Thymus (tissue), 11 donors: Measurements from ENCODE around the gene BDP1. TPM values are rescaled to one million over a fixed set of nuclear protein-coding genes. Genes with fewer than 3 reads are reported as not detected.
A peak's percentile ranks its signal among the peaks of the same experiment; 100 is the strongest.
"Not testable (repeated sequence)": the region's sequence is repeated elsewhere in the genome, so short reads cannot be mapped to it uniquely, and the experiment has no call there.

Experiments used
- DNase-seq, 9 donors: peaks; one replicate each; pipeline ENCODE4 v3.0.0-alpha.2; 2013; ENCODE audit warnings: low spot score in 9 of 9, low read depth in 6 of 9, missing footprints in 1 of 9
- H3K27ac ChIP-seq, 2 donors: one replicate each; pipeline ENCODE4 v1.5.1; 2013; ENCODE audit warnings: control low read depth in 1 of 2, low read depth in 1 of 2, low read length in 1 of 2, mild to moderate bottlenecking in 1 of 2, moderate library complexity in 1 of 2
- H3K27me3 ChIP-seq, 2 donors: one replicate each; pipeline ENCODE4 v1.5.1; 2013; ENCODE audit warnings: low read length in 1 of 2; ENCODE audit not compliant: control insufficient read depth in 2 of 2, insufficient read depth in 1 of 2
- H3K36me3 ChIP-seq, 2 donors: one replicate each; pipeline ENCODE4 v1.5.1; 2013; ENCODE audit warnings: low read length in 1 of 2, mild to moderate bottlenecking in 1 of 2, moderate library complexity in 1 of 2; ENCODE audit not compliant: control insufficient read depth in 2 of 2, insufficient read depth in 2 of 2
- H3K4me1 ChIP-seq, 2 donors: one replicate each; pipeline ENCODE4 v1.5.1; 2013; ENCODE audit warnings: low read length in 2 of 2; ENCODE audit not compliant: control insufficient read depth in 2 of 2, insufficient read depth in 2 of 2
- H3K4me3 ChIP-seq, 2 donors: one replicate each; pipeline ENCODE4 v1.5.1; 2013; ENCODE audit warnings: low read length in 2 of 2, control low read depth in 1 of 2, mild to moderate bottlenecking in 1 of 2
- H3K9me3 ChIP-seq, 2 donors: one replicate each; pipeline ENCODE4 v1.5.1; 2013; ENCODE audit warnings: low read length in 1 of 2, mild to moderate bottlenecking in 1 of 2; ENCODE audit not compliant: control insufficient read depth in 2 of 2, insufficient read depth in 1 of 2
- WGBS: extraction: QIAGEN DNeasy Blood & Tissue Kit; methylation state at CpG from one replicate; pipeline ENCODE4 v1.1.7; 2013; 5-methylcytosine and 5-hydroxymethylcytosine counted together
- polyA plus RNA-seq: library from polyadenylated mRNA; stranded (reverse); fragments of 200-250 nt; gene quantifications from one replicate; pipeline ENCODE4 v1.2.3, GENCODE V29; 2013
- total RNA-seq: library from RNA; stranded (reverse); fragments of 120-200 nt; gene quantifications from one replicate; pipeline ENCODE4 v1.2.4, GENCODE V29; 2013
- donor health status: healthy.

BDP1 gene
- total and polyA plus RNA-seq, 2 donors, result 17.1 to 22.7 TPM

DNA sequence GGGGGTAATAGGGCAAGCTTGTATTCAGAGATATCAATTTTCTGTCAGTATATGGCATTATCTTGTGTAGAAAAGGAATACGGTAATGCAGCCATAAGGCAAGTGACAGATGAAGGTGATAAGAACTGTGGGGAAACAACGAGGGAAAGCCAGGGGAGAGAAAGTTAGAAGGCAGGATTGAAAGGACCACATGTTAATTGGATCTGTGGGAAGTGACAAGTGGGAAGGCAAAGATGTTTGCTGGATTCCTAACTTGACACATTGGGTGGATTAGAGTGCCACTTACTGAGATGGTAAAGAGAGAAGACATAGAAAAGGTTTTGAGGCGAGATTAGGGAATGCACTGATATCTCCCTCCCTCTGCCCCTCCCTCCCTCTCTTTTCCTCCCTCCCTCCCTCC lies 20.6 kb upstream of the BDP1 start:
- DNase-seq, H3K27ac ChIP-seq, H3K9me3 ChIP-seq, H3K27me3 ChIP-seq, H3K4me3 ChIP-seq, H3K4me1 ChIP-seq, H3K36me3 ChIP-seq: not testable (repeated sequence)
- WGBS, result 82% methylated on average over 3 of the region's 3 CpGs

DNA sequence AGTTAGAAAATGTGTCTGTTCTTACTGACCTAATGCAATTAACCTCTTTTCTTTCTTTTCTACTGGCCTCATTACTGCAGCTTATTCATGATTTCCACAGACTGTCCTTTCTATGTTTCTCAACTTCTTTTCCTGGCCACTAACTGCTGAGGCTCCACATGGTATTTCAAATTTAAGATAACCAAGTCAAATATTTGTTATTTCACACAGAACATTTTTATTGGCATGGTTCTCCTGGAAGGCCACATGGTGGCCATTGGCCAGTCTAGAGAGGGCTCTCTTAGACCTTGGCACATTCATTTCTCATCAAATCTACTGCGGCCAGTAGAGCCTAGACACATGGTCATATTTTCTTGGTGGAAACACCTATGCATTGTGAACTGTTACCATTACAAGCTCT lies 13.9 kb upstream of the BDP1 start:
- peaks cover 0 to 16% of the 10 kb centered on the region in 2 donors for H3K27me3 ChIP-seq
- not testable (repeated sequence) for H3K4me3 ChIP-seq, H3K4me1 ChIP-seq, H3K27ac ChIP-seq, H3K36me3 ChIP-seq, H3K9me3 ChIP-seq, DNase-seq
- 96% methylated on average over 1 of the region's 1 CpG for WGBS

DNA sequence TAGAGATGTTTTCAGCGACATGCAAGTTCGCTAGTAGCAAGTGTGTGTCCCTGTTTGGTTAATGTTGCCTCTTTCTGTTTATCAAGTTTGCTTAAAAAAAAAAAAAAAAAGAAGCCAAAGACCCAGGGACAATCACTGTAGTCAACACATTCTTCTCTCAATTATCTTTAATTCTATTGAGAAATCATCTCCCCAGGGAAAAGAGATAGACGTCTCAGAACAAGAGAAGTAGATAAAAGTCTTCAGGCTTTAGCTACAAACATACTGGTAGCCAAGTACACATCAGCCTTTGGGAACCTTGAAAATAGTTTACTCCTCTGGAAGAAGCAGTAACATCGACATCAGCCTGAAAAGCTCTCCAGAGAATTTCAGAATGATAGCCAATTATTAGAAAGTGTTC lies 11.6 kb upstream of the BDP1 start:
- H3K36me3 ChIP-seq, H3K27ac ChIP-seq, H3K4me1 ChIP-seq, DNase-seq, H3K9me3 ChIP-seq, H3K4me3 ChIP-seq: not testable (repeated sequence)
- peaks cover 0 to 17% of the 10 kb centered on the region in 2 donors for H3K27me3 ChIP-seq
- WGBS, result 94% methylated on average over 4 of the region's 4 CpGs

DNA sequence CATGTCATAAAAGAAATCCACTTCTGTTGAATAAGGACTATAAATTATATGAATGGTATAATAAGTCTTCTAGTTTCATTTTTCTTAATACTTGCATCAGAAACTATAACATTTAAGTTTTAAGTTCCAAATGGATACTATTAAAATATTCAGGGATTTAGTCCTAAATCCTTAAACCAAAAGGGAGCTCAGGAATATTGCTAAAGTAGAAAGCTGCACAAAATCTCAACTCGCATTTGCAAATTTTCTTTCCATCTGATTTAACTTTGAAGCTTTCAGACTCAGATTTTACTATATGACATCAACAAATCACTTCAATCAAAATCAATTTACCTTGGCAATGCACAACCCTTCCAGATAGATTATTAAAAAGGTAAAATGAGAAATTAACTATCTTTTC lies 10.4 kb upstream of the BDP1 start:
- not testable (repeated sequence) for H3K27ac ChIP-seq, H3K9me3 ChIP-seq, H3K4me3 ChIP-seq, DNase-seq, H3K36me3 ChIP-seq, H3K4me1 ChIP-seq
- peaks cover 0 to 17% of the 10 kb centered on the region in 2 donors for H3K27me3 ChIP-seq
- 75% methylated on average over 1 of the region's 1 CpG for WGBS

DNA sequence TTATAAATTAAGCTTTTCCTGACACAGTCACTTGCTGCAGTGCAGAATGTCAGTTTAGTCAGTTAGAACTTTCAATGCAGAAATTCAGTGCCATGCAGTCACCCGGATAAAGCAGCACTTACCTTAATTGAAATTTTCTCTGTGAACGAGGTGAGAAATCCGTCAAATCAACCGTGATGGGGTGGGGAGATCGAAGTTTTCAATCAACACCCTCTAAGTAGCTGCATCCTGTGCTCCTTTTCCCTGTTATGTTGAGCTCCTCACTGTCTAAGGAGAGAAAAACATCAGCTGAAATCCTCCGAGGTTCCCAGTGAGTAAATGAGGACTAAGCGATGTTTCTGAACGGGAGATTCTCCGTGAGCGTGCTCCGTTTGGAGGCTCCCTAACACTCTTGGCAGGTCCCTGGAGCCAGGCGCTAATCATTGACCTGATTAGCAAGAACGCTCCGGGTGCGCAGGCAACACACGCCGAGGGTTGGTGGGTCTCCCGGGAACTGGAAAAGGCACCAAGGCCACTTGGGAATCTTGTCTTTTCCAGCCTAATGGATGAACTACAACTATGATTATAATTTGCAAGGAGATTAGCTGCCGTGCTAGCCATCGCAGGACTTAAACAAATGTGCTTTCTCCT lies 9.8 kb upstream of the BDP1 start:
- DNase-seq, H3K36me3 ChIP-seq, H3K4me1 ChIP-seq, H3K9me3 ChIP-seq, H3K27ac ChIP-seq, H3K4me3 ChIP-seq: not testable (repeated sequence)
- H3K27me3 ChIP-seq, result peaks cover 0 to 23% of the 10 kb centered on the region in 2 donors
- WGBS, result 6% methylated on average over 17 of the region's 20 CpGs

DNA sequence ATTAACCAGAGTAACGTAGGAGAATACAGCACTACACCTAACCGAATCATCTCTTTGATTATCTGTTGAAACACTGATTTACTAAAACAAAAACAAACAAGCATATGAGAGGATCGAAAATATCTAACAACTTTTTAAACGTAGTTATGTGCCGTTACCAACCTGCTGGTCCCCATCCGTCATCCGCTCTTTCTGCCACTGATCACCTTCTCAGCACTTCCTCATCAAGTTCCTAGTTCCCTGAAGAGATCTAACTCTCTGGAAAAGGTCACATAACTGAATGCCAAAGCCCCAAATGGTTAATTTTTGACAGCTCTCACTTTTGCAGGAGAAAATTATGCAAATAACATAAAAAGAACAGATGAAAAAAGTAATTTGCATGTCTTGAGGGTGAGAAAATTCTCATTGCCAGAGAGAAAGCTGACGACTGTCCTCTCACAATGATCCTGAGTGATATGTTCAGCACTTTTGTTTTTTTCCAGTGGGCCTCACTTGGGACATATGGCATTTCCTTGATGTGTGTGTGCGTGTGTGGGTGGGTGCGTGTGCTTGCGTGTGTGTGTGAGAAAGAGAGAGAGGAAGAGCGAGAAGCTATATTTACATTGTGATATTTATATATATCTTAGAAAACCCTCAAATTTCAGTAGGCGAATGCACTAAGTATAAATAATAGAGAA lies 8.8 kb upstream of the BDP1 start:
- not testable (repeated sequence) for H3K4me1 ChIP-seq, H3K9me3 ChIP-seq, H3K4me3 ChIP-seq, DNase-seq, H3K36me3 ChIP-seq, H3K27ac ChIP-seq
- 59% methylated on average over 12 of the region's 13 CpGs for WGBS
- peaks cover 0 to 27% of the 10 kb centered on the region in 2 donors for H3K27me3 ChIP-seq

DNA sequence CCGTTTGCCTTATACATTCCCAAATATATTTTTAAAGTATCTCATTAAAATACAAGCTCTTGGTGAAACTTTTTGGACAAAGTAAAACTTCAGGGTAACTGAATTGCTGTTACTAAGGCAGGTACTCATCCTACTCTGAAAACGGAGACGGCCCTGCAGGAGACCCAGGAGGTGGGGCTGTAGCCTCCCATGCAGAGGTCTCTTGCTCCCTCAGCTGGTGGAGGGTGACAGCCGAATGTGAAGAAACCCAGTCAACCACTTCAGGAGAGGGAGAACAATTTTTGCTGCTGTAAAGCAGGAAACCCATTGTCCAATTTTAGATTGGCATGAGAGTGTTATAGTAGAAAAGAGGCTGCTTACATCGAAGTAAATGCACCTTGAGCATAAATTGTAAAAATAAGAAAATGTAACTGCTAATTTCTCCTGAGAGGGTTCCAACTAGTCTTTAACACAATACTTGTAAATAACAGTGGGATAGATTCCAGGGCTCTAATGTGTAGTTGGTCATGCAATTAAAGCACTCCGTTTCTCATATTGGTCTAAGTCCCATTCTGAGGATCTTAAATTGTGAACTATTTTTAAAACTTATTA lies 8.1 kb upstream of the BDP1 start:
- peak in 5 of 9 donors; percentile 13 to 51 (median 21) for DNase-seq
- not testable (repeated sequence) for H3K36me3 ChIP-seq, H3K4me3 ChIP-seq, H3K27ac ChIP-seq, H3K4me1 ChIP-seq, H3K9me3 ChIP-seq
- WGBS, result 2% methylated on average over 5 of the region's 6 CpGs
- peaks cover 0 to 33% of the 10 kb centered on the region in 2 donors for H3K27me3 ChIP-seq

DNA sequence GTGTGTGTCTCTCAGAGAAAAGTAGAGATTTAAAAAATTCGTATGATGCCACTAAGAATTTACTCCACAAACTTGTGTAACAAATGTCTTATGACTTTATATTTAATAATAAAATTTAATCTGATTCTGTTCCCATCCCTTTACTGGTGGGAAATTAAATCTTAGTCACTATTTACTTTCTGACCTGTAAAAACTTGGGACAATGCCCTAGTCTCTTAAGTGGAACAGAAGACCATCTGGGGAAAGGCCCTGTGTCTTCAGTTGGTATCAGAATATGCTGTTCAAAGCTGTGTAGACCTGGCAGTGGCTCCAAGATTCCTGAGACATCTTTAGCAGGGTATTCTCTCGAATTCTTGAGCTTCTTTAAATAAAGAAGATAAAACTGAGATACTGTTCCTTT lies 2.6 kb upstream of the BDP1 start:
- WGBS, result 69% methylated on average over 2 of the region's 2 CpGs
- Histone ChIP-seq H3K4me1 (peaks cover 0 to 4% of the 10 kb centered on the region in 2 donors), H3K27me3 (peaks cover 0 to 17% of the 10 kb centered on the region in 2 donors), H3K27ac (no peak overlapping the region), H3K36me3 (no peaks in the 10 kb centered on the region), H3K9me3 (no peaks in the 10 kb centered on the region), H3K4me3 (no peak overlapping the region)
- DNase-seq, result no peak

DNA sequence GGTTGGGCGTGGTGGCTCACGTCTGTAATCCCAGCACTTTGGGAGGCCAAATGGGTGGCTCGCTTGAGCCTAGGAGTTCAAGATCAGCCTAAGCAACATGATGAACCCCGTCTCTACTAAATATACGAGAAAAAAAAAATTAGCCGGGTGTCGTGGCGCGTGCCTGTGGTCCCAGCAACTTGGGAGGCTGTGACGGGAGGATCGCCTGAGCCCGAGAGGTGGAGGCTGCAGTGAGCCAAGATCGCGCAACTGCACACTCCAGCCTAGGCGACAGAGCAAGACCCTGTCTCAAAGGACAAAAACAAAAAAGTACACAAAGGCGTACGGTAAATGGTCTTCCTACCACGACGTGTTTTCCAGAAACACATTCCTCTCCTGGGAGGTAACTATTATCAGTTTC lies 538 bp upstream of the BDP1 start:
- Histone ChIP-seq H3K36me3 (peaks cover 3 to 14% of the 10 kb centered on the region in 2 donors), H3K27me3 (peaks cover 0 to 17% of the 10 kb centered on the region in 2 donors), H3K4me3 (peak overlapping the region; percentile 63 to 72), H3K27ac (peak overlapping the region in 1 of 2 donors; percentile 91), H3K4me1 (peaks cover 0 to 4% of the 10 kb centered on the region in 2 donors), H3K9me3 (no peaks in the 10 kb centered on the region)
- 69% methylated on average over 19 of the region's 19 CpGs for WGBS
- no peak for DNase-seq
